Stimulated activated CD4-positive, alpha-beta T cell treated with anti-CD3 and anti-CD28 coated beads, Interleukin-2, amount 100 ng/mL, for 24 hours (primary cell): ENCODE measurements around the gene KCNJ12.
"Not testable (repeated sequence)": the region's sequence is repeated elsewhere in the genome, so short reads cannot be mapped to it uniquely, and the experiment has no call there.

Source experiments
- DNase-seq, 2 donors: peaks; one replicate each; pipeline ENCODE4 v3.0.0-alpha.2; 2020

Gene KCNJ12

GRCh38 chr17:21376081-21376758, at the start of gene KCNJ12:
KCNJ12 (plus strand) TSS chr17:21376357; CDS start chr17:21415343, 38,986 bp downstream.
- no peak for DNase-seq

- not testable (repeated sequence) for DNase-seq
Measured at GRCh38 chr17:21327921-21328320, 48.2 kb upstream of the KCNJ12 start.

- DNase-seq: not testable (repeated sequence)
Measured at GRCh38 chr17:21328778-21329177, 47.4 kb upstream of the KCNJ12 start.

GRCh38 chr17:21330436-21331160, 45.6 kb upstream of the KCNJ12 start:
- no peak for DNase-seq

- not testable (repeated sequence) for DNase-seq
Measured at GRCh38 chr17:21336541-21337294, 39.4 kb upstream of the KCNJ12 start.

- not testable (repeated sequence) for DNase-seq
Measured at GRCh38 chr17:21337981-21338625, 38.1 kb upstream of the KCNJ12 start.

- DNase-seq: peak in 1 of 2 donors; percentile 12
Measured at GRCh38 chr17:21339011-21339410, 37.1 kb upstream of the KCNJ12 start.

- peak in 1 of 2 donors; percentile 15 for DNase-seq
Measured at GRCh38 chr17:21339571-21339970, 36.6 kb upstream of the KCNJ12 start.

GRCh38 chr17:21340407-21340806, 35.8 kb upstream of the KCNJ12 start:
- not testable (repeated sequence) for DNase-seq

GRCh38 chr17:21341279-21341678, 34.9 kb upstream of the KCNJ12 start:
- DNase-seq: not testable (repeated sequence)

GRCh38 chr17:21341925-21342540, 34.1 kb upstream of the KCNJ12 start:
- not testable (repeated sequence) for DNase-seq

GRCh38 chr17:21343061-21343949, 32.9 kb upstream of the KCNJ12 start:
- not testable (repeated sequence) for DNase-seq

- DNase-seq: not testable (repeated sequence)
Measured at GRCh38 chr17:21344801-21345200, 31.4 kb upstream of the KCNJ12 start.

- DNase-seq: no peak
Measured at GRCh38 chr17:21345236-21345635, 30.9 kb upstream of the KCNJ12 start.

- DNase-seq: not testable (repeated sequence)
Measured at GRCh38 chr17:21346107-21346506, 30.1 kb upstream of the KCNJ12 start.

- DNase-seq: not testable (repeated sequence)
Measured at GRCh38 chr17:21346651-21347250, 29.4 kb upstream of the KCNJ12 start.

- DNase-seq: not testable (repeated sequence)
Measured at GRCh38 chr17:21347660-21348059, 28.5 kb upstream of the KCNJ12 start.

- not testable (repeated sequence) for DNase-seq
Measured at GRCh38 chr17:21348081-21348925, 27.9 kb upstream of the KCNJ12 start.

GRCh38 chr17:21348926-21349261, 27.3 kb upstream of the KCNJ12 start:
- DNase-seq: not testable (repeated sequence)
